Panc1 (cell line): ENCODE results near the gene EPX.

Experiments
- CTCF ChIP-seq: fragments of 450-650 bp; IDR thresholded peaks from 2 replicates; pipeline ENCODE4 v1.5.1; 2017; ENCODE audit warnings: mild to moderate bottlenecking
- POLR2AphosphoS5 ChIP-seq: IDR thresholded peaks from 2 replicates; pipeline ENCODE4 v1.6.1; 2012; ENCODE audit warnings: mild to moderate bottlenecking, low read depth, low read length, moderate library complexity
- SIN3A ChIP-seq: IDR thresholded peaks from 2 replicates; pipeline ENCODE4 v1.6.1; 2012; ENCODE audit warnings: low read depth, mild to moderate bottlenecking, low read length, moderate library complexity, borderline replicate concordance; ENCODE audit not compliant: insufficient read depth

- TF ChIP-seq CTCF (no peak), SIN3A (no peak), POLR2AphosphoS5 (no peak)
These were observed 44.5 kb upstream of the EPX start, which contains the start of gene OR4D1 for GRCh38 chr17:58147930-58148434.
